HG03039 (cell line): Measurements from ENCODE around the gene RNF183.
"Not testable (repeated sequence)": the region's sequence is repeated elsewhere in the genome, so short reads cannot be mapped to it uniquely, and the experiment has no call there.

Experiments
- ATAC-seq: cut with Tn5 transposase; IDR thresholded peaks from one replicate; pipeline ENCODE4 v1.9.1; 2021; ENCODE audit warnings: mild to moderate bottlenecking, moderate library complexity; ENCODE audit not compliant: unreplicated experiment

RNF183 gene

DNA sequence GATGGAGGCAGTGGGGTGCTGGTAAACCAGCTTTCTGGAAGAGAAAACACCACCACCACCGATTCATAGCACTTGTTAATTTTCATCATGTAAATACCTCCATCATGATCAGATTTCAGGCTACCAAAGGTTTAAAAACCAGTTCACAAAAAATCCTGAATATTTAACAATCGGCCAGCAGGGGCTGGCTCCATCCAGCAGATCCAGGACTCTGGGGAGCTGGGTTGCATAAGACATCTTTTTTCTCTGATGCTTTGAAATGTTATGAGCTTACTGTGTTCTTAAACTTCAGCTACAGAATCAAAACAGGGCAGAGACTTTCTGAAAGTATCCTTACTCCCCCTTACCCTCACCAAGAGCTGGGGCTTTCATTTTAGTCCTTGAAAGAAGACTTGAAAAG lies 14.6 kb upstream of the RNF183 start:
- ATAC-seq = no peak

DNA sequence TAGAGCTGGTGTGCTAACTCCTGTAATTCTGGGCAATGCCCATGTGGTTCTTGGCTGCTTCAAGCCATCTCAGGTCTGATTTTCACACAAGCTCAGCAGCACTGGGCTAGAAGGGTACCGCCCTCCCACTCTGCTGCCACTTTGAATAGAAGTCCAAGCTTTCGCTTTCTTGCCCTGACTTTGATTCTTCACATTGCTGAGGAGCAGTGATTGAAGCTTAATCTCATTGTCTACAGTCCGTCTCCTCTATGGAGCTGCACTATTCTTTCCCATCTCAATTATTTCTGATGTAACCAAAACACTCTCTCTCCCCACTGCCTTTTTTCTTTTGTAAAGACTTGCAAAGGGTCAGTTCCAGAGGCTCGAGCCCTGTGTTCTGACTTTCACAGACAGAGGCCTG lies 12.9 kb upstream of the RNF183 start:
- ATAC-seq = no peak

DNA sequence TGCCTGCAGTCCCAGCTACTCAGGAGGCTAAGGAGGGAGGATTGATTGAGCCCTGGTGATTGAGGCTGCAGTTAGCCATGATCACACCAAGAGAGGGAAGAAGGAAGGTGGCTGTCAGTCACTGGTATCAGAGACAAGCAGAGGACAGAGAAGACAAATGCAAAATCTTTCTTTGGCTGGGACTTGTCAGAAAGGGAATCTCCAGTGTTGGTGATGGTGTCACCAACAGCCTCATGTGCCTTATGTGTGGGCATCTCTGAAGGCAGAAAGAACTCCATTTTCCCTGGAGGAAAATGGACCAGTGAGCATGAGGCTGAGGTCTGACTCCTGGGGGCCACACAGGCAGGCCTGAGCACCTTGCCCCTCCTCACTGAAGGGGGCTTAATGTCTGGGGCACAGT lies 12.1 kb upstream of the RNF183 start:
- no peak for ATAC-seq

DNA sequence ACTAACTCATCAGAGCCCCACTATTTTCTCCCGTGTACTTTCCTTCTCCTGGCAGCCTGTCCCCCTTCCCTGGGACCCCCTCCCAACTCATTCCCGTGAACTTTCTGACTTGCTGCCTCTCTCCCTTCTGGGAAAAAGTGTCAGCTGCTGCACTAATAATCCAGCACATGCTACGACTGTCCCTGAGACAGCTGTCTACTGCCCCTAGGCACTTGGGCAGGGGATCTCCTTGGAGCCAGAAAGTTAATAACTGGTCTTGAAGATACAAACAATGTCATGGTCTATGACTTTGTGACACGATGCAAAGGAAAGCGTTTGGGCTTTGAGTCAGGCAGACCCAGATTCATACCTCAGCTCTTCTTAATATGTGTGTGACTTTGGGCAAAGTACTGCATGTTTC lies 10.1 kb upstream of the RNF183 start:
- no peak for ATAC-seq

DNA sequence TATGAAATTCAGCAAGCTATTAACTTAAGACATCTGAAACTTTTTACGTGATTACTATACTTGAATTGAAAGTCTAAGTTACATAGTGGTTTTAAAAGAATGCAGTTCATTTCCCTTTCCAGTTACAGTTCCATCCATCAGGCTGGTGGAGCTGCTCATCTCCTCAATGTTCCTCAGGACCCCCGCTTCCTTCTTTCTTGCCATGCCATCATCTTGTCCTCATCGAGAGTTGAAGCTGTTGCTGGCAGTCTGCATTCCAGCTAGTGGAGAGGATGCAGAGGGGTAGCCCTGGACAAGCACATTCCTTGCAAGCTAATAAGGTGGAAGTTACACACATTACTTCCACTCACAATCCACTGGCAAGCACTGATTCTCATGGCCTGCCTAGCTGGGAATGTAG lies 8.8 kb upstream of the RNF183 start:
- no peak for ATAC-seq

DNA sequence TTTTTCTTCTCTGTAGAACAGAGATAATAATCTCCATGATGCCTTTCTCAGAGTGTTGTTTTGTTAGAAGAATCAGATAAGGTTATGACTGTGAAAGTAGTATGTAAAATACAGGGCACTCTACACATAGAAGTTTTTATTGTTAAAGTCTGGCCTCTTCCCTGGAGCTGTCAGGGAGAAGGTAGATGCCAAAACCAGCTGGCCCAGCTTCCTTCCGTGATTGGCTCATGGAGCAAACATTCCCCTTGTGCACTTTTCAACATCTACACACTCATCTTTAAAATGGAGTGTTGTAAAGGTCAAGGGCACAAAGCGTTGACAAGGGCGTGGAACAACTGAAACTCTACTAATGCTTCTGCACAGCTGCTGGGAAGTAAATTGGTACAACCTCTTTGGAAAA lies 7.4 kb upstream of the RNF183 start:
- no peak for ATAC-seq

DNA sequence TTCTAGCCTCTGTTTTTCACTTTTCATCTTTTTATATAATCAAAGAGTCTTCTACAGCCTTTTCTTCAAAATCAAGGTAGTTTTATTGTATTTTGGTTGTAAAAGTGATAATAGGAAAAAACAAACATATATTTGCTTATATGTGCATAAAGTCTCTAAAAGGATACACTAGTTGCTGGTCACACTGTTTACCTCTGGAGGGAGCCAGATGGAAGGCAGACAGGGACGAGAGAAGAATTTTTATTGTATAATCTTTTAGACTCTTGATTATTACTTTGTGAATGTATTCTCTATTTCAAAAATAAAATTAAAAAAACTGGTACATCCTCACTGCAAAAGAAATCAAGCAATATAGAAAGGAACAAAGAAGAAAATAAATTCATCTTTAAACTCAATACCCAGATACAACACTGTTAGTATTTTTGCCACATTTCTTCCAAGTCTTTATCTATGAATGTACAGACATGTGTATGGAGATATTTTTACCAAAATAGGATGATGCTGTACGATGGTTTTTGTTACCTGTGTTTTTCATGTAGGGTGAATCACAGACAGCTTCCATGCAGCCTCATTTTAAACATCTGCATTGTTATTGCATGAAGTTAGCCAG lies 6.1 kb upstream of the RNF183 start:
- ATAC-seq = no peak

DNA sequence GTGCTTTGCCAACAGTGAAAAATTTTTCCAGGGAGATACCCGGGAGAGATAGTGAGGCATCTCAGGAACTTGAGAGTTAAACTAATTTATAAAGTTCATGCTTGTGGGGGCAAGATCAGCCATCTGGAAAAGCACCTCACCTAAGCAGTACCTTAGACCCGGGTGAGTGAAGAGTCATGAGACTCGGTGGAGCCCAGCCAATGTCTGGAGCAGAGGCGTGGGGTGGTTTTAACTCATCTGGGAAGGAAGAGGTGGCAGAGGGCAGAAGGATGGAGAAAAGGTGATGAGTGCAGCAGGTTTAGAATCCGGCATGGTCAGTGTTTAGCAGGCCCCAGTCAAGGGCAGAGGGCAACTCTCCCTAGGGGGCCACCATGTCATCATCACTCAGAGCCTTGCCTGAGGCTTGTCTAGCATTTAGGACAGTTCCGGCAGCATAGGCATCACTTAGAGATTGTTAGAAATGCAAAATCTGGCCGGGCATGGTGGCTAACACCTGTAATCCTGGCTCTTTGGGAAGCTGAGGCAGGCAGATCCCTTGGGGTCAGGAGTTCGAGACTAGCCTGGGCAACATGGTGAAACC lies 4.3 kb upstream of the RNF183 start:
- ATAC-seq = no peak

DNA sequence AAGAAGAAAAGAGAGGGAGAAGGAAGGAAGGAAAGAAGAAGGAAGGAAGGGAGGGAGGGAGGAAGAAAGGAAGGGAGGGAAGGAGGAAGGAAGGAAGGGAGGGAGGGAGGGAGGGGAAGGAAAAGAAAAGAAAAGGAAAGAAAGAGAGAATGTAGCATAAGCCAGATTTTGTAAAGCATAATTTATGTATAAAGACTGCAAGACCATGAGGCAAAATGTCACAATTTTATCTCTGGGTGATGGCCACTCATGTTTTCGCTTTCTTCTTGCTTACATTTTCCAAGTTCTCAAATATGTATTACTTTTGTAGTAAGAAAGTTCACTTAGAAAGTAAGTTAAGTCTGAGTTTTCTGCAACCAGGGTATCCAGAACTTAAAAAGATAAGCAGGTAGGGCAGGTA lies 3.4 kb upstream of the RNF183 start:
- ATAC-seq = no peak

DNA sequence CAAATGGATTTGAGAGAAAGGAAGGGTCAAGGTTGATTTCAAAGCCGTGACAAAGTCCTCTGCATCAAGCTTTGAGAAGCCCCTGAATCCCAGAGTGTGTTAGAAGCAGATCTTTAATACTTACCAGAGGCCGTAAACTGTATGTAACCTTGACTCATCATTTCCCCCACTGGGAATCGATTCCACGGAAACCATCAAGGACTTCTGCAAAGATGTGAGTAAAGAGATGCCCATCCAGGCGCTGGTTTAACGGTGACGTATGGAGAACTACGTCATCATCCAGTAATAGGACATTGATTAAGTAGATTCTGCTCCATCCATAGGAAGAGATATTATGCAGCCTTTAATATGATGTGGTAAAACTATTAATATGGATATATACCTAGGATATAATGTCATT lies 1.6 kb downstream of the RNF183 start:
- ATAC-seq = no peak

DNA sequence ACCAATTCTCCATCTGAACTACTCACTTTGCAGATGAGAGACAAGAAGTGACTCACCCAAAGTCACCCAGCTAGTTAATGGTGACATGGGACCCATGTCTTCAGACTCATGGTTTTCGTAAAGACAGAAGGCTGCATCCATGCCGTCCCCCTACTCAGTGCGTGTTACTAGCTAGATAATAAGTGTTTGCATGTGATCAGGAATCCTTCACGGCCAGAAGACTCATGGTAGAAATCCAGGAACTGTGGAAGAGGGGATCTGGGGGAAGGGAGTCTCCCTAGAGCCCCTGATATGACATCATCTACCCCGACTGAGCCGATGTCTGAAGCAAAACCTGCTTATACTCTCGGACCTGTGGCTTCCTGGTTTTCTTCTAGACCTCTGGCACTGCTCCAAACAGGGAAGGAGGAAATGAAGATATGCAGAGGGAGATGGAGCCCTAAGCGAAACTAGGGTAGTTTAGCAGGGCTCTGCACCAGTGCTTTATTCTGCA lies 3.3 kb downstream of the RNF183 start:
- no peak for ATAC-seq

DNA sequence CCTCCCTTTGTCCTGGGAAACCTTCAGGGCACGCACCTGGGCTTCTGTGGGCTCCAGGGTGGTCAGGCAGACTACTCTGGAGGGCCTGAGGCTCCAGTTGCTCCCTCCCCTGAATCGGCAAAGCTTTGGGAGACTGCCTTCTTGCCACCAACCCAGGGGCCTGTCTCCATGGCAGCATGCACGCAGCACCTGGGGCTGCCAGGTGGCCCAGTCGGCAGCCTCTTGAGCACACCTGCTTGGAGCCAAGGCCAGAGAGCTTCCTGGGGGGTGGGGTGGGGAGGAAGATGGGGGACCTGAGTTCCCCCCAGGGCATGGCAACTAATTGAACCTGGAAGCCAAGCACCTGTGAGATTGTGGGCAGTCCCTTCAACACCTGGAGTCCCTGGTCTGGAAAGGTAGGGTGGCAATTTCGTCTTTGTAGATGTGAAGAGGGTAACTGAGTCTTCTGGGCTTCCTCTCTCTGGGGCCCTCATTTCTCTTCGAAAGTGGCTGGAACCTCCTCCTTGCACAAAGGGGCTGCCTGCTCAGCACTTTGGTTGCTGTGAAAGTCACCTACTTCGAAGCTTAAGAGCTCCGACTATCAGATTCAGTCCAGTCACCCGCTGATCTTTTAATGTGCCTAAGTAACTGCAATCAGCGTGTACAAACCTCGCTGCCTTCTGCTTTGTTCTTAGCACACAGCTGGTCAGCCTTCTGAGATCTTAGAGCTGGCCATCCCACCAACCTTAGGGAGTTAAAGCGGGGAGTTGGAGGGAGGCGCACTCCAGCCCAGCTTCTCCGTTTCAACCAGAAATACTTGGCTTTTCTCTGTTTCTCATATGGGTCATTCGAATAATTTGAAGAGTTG lies 4.0 kb downstream of the RNF183 start:
- no peak for ATAC-seq

DNA sequence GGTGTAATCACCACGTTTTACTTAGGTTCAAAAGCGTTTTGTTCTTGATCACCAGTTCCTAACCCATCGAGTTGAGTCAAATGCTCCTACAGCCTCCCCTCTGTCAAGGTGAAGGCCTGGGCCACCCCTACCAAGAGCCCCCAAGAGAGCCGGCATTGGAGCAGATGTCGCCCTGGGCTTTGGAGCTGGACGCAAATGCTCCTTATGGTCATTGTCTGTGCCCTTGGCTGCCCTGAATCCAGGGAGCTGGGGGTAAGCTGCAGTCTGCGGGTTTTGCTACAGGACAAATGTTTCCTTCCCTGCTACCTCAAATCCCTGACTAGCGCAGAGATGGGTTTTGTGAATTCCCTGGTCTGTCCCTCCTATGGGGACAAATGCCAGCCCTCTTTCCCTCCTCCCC lies 4.9 kb downstream of the RNF183 start:
- no peak for ATAC-seq

DNA sequence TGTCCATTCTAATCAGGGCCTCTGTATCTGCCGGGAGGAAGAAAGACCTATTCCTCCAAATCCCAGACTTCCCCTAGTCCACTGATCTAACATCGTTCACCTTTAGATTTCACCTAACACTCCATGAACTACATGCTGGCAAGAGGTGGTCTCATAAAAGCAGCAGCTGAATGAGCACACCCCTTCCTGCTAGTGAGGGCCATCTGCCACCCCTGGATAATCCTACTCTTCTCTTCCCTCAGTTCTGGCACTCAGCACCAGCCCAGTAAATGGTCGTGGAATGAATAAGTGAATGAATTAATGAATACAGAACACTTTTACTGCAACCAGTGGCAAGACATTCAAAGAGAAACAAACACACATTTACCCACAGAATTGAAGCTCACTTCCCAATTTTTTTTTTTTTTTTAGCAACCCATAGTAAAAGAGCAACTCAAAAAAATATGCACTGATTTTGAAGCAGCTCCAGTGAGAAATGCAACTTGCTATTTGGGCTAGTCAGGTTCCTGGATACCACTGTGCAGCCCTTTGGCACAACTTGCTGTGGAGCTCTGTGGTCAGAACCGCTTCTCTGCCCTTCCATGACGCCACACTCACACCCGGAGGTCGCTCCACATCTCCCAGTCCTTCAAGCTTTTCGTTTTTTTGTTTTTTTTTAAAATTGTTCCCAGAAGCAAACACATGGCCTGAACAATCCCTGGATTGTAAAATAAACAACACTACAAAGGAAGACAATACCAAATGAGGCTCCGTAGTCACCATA lies 6.2 kb downstream of the RNF183 start:
- ATAC-seq = no peak

DNA sequence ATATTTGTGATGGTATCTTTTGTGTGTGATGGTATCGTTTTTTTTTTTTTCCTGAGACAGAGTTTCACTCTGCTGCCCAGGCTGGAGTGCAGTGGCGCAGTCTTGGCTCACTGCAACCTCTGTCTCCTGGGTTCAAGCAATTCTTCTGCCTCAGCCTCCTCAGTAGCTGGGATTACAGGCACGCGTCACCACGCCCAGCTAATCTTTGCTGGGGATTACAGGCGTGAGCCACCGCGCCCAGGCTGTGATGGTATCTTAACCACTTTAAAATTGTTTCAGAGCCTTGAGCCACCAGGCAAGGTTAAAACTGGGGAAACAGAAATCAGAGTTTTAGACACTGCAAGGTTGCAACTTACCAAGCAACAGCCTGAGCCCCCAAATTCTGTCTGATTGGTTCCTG lies 6.9 kb downstream of the RNF183 start:
- ATAC-seq = not testable (repeated sequence)

DNA sequence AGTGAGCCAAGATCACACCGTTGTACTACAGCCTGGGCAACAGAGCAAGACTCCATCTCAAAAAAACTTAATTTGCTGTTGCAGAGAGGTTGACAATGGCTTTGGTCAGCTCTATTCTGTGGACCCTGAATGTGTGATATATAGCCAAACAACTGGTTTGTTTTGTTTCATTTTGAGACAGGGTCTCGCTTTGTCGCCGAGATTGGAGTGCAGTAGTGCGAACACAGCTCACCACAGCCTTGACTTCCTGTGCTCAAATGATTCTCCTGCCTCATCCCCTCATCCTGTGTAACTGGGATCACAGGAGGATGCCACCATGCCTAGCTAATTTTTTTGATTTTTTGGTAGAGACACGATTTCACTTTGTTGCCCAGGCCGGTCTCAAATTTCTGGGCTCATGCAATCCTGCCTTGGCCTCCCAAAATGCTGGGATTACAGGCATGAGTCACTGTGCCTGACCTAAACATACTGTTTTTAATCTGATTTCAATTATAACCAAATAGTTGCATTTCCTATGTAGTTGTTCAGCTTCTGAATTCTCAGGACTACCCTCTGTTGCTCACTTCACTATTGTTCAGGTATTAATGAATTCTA lies 9.8 kb downstream of the RNF183 start:
- ATAC-seq = no peak

DNA sequence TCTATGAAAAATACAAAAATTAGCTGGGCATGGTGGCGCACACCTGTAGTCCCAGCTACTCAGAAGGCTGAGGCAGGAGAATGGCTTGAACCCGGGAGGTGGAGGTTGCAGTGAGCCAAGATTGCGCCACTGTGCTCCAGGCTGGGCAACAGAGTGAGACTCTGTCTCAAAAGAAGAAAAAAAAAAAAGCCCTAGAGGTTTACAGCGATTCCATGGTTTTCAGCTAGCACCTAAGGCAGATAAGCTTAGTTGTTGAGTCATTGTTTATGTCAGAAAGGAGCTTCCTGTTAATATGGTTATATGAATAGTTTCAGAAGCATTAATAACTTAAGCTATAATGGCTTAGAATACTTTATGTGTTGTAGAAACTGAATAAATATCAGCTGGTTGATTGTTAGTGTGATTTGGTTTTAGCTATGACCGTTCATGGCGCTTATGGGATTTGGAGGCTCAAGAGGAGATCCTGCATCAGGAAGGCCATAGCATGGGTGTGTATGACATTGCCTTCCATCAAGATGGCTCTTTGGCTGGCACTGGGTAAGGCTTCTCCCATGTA lies 13.0 kb downstream of the RNF183 start:
- no peak for ATAC-seq

DNA sequence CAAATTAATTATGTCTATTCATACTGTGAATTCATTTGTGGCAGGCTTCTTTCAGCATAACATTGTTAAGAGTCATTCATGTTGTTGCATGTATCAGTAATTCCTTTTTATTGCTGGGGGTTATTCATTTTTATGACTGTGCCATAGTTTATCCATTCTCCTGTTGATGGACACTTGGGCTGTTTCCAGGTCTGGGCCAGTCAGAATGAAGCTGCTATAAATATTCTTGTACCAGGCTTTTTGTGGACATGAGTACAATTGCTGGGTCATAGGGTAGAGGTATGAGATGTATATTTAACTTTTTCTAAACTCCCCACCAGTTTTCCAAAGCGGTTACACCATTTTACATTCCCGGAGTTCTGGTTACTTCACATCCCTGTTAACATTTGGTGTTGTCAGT lies 14.1 kb downstream of the RNF183 start:
- no peak for ATAC-seq

DNA sequence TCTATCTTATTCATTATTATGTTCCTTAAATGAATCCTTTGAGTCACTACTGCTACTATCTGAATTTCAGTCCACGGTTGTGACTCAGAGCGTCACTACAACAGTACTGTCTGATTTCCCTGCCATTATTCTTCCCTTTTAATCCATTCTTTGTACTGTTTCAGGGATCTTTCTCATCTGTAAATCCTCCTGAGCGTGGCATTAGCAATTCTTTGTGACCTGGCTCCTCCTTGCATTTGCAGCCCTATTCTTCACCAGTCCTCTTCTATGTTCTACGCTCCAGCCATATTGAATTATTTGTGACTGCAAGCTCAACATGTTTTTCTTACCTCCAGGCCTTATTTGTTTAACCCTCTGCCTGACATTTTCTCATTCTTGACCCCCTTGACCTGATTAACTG lies 21.8 kb downstream of the RNF183 start:
- ATAC-seq = no peak

DNA sequence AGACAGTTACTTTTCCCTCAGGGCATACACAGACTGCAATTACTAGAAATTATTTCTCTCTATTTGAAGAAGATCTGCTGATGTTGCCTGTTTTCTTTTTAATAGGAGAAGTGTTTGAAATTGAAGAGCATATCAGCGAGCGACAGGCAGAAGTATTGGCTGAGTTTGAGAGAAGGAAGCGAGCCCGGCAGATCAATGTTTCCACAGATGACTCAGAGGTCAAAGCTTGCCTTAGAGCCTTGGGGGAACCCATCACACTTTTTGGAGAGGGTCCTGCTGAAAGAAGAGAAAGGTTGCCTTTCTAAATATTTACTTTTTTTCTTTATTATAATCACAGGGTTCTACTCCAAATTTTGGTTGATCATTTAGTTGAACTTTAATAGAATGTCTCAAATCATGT lies 24.3 kb downstream of the RNF183 start:
- ATAC-seq = no peak
